ENCODE results near the gene GCNA.

- TF ChIP-seq CTCF (conservative IDR thresholded peaks at IDR 0.05; ENCODE audit: low read depth, low read length) (no peak), EZH2 (IDR thresholded peaks at IDR 0.05; ENCODE audit: low read length, unreplicated experiment) (no peak)
These were observed 61.8 kb downstream of the GCNA start for GRCh38 chrX:71640002-71640401.

All from PC-3 (cell line).